CD4-positive, alpha-beta T cell treated with Interleukin-4 for 1 hour (primary cell): Measurements from ENCODE around the gene TNP1.

ENCODE experiments used
- DNase-seq, 2 donors: peaks; one replicate each; pipeline ENCODE4 v3.0.0-alpha.2; 2020 to 2022

Gene TNP1

GRCh38 chr2:216859944-216860343, at the start of gene TNP1:
TSS of gene TNP1 (minus strand) at chr2:216860064. CDS start at chr2:216860034, 30 bp downstream.
- no peak for DNase-seq

DNA sequence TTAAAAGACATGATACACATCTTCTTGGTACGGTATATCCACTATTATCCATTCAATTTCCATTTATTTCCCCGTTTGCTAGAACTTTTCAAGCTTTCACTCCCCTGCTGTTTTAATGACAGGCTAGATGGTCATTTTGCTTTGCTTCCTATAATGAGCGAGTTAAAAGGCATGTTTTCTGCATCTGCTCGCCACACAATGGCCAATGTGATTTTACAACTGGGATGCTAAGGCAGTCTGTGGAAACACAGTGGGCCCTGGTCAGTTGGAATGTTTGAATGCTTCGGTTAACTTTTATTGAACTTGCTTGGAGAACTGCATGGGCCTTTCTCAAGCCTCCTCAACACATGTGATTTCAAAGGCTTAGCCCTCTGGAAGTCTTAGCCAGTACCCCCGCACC, 48.4 kb upstream of the TNP1 start:
- no peak for DNase-seq

DNA sequence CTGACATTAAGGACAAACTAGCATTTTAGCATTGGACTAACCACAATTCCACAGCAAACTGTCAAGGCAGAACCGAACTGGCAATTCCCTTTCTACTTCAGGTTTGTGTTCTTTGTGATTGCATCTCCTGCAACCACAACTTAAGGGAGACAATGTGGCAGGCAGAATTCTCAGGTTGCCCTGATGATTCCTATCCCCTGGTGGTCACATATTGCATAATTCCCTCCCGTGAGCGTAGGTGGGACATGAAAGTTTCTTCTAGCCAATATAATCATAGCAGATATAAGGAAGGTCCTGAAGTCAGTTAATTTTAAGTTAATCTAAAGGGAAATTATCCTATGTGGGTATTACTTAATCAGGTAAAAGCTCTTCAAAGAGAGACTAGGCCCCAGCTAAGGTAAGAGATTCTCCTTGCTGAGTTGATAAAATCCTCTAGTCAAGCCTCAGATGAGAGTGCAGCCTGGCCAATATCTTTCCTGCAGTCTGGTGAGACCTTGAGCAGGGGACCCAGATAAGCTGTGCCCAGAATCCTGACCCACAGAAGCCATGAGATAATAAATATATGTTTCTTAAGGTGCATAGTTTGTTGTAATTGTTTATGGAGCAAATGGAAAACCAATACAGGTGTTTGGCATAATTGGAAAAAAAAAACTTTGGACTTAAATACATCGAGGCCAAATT, 45.9 kb upstream of the TNP1 start:
- no peak for DNase-seq

- no peak for DNase-seq
These were observed 45.1 kb upstream of the TNP1 start for GRCh38 chr2:216904974-216905373.

GRCh38 chr2:216904554-216904953, 44.7 kb upstream of the TNP1 start:
- DNase-seq = no peak

- DNase-seq = no peak
These were observed 43.6 kb upstream of the TNP1 start for GRCh38 chr2:216903470-216903869.

GRCh38 chr2:216901273-216901672, 41.4 kb upstream of the TNP1 start:
- no peak for DNase-seq

GRCh38 chr2:216900406-216900805, 40.5 kb upstream of the TNP1 start:
- no peak for DNase-seq

DNA sequence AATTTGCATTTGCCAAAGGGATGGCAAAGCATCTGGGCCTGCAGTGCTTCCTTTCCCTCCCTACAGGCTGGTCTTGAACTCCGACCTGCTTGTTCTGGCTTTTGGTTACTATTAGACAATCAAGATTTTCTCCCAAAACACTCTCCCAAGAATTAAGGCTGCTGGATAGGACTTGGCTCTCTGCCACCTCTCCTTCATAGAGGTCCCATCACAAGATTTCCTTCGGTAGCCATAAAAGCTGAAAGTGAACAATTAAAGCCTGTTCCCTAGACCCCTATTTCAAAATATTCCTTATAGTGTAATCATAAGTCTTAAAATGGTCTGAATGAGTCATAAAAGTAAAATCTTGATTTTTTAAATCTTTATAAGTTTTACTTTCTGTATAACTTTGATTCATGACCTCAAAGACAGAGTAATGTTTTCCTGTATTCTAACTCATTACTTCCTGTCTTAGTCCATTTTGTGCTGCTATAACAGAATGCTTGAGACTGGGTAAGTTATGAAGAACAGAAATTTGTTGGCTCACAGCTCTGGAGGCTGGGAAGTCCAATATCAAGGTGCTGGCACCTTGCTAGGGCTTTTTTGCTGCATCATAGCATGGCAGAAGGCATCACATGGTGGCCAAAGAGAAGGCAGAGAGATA, 37.8 kb upstream of the TNP1 start:
- DNase-seq = no peak

DNA sequence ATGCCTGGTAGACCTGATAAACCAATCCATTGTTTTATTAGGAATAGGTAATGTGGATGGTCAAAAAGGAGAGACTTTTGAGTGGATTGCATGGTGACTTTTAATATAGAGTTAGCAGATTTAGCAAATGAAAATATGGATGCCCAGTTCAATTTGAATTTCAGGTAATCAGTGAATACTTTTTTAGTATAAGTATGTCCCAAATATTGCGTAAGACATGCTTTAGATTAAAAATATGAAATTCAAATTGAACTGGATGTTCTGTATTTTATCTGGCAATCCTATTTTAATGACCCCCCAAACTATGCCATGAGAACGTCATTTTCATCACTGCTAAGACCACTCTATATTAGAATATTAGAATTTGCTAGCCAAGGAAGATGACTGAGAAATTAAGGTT, 30.3 kb upstream of the TNP1 start:
- no peak for DNase-seq

- no peak for DNase-seq
These were observed 29.2 kb upstream of the TNP1 start for GRCh38 chr2:216888887-216889622.

DNA sequence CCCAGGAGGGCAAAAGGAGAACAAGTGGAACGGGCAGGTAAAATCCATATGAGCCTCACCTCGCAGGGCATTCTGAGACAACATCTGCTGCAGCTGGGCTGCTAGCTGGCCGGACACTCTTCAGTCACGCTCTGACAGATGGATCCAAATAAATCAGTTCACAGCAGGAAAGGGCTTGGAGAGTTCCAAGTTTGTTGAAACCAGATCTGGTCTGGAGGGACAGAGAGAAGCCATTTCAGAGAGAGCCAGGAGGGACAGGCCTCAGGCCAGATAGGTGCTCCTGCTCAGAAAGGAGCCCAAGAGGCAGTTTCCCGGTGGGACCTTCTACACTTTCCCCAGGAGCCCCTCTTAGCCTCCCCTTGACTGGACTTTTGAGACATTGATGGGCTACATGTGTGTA, 28.2 kb upstream of the TNP1 start:
- DNase-seq = no peak

DNA sequence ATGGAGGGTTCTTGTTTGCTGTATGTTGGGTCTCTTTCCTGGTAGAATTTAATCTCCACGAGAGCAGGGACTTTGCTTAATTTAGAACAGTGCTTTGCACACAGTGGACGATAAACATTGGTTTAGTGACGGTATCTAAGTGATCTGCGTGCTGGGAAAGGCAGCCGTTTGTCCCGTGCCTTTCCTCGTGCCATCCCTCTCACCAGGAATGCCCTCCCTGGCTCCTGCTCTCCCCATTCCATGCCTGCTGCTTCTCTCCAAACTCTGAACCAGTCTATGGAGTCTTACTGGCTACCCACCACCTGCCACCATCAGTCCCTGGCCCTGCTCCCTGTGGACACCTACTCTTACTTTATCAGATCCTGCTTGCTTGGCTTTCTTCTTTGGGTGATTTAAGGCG, 27.3 kb upstream of the TNP1 start:
- no peak for DNase-seq

- no peak for DNase-seq
These were observed 25.3 kb upstream of the TNP1 start for GRCh38 chr2:216885117-216885553.

DNA sequence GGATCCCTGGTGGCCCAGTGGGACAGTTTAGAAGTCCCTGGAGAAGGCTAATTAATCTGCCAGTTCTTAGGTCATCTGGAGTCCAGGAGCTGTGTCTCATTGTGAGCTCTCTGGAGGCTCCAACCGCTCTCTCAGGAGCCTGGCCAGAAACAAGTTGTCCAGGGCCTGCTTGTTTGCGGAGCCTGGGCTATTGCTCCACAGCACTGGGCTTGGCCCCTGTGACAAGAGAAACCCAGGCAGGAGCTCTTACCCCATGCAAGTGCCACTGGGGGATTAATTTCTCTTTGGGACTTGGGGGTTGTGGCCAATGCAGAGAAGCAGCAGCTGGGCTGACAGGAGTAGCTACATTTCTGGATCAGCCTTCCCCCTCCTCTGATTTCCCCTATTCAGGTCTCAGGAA, 24.5 kb upstream of the TNP1 start:
- DNase-seq = no peak

- DNase-seq = no peak
These were observed 23.0 kb upstream of the TNP1 start for GRCh38 chr2:216882876-216883275.

DNA sequence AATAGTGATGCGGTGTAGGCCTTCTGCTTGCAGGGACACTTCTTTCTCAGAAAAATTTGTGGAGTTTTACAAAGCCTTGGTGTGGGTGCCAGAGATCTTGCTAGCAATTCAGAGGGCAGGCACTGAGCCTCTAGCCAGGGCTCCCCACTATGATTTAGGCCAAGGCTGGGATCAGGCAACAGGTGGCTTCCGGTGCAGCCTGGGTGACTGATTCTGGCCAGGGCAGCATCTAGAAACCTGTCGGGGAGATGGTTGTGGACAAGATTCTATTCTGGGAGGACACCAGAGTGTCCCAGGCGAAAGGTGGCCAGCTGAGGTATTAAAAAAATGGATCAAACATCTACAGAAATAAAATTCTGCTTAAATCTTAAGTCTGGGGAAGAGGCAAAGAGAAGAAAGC, 21.5 kb upstream of the TNP1 start:
- DNase-seq = no peak

DNA sequence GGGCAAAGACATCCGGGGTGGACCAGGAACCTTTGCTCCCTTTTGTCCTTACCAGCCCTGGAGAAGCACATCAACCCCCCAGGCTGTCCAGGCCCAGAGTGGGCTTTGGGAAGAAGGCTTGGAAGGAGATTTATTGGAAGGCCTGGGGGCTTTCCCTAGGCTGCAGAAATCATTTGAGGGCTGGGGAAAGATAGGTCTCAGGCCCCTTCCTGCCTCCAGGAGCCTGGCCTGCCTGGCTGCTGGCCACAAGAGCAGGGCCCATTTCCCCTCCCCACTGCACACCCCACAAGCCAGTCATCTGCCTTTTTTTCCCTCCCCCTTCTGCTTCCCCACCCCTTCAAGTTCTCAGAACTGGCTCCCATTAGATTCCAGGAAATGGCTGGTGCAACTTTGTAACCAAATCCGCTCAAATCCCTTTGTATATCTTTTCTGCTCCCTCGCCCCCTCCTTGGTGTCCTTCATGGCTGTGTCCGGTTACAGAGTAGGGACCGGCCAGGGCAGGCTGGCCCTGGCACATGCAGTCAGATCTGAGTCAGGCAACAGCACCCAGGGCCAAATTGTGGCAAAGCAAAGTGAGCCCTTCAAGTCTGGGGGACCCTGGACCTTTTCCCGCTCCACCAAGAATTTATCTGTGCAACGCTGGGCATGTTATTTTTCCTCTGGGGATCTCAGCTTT, 20.8 kb upstream of the TNP1 start:
- no peak for DNase-seq

DNA sequence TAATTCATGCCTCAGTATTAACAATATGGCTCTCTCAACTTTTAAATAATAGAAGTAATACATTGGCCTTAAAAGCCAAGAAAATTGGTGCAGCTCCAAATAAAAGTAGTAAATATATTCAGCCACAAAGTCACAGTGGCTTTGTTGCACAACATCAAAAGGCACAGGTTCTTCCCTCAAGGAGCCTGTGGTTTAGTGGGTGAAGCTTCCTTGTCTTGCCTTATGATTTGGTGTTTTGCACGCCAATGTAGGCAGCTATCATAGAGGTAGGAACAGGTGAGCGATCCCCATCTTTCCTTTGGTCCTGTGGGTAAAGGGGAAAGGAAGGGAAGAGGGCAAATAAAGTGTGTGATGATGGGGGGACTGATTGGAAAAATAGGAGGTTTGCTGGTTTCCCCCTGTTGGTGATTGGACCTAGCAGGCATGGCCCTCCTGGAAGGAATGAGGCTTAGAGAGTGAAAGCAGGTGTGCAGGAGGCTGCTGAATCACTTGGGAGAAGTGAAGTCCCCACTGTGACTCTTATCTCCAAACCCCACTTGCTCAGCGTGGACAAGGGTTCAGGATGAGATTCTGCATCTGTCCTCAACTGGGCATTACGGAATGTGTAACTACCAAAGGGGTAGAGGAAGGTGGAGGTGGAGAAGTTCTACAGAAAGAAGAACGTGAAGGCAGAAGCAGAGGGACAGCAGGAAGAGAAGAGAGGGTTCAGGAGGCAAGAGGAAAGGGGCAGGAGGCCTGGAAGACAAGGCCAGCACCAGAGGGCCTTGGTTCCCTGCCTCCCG, 20.1 kb upstream of the TNP1 start:
- DNase-seq = no peak

DNA sequence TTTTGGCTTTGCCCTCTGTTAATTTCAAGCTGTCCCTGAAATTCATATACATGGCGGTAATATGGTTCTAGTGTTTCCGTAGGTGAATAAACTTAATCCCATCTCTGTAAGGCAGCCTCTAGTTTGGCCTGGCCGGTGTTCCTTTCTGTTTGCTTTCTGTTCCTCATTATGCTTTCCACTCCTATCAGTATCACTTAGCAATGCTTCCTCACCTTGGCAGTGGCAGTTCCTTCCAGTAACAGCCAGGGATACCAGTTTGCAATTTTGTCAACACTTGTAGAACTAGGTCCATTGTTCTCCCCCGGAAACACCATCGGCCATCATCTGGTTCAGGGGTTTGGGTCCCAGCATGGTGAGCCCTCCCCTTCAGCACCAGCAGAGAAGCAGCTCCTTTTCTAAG, 18.2 kb upstream of the TNP1 start:
- no peak for DNase-seq

DNA sequence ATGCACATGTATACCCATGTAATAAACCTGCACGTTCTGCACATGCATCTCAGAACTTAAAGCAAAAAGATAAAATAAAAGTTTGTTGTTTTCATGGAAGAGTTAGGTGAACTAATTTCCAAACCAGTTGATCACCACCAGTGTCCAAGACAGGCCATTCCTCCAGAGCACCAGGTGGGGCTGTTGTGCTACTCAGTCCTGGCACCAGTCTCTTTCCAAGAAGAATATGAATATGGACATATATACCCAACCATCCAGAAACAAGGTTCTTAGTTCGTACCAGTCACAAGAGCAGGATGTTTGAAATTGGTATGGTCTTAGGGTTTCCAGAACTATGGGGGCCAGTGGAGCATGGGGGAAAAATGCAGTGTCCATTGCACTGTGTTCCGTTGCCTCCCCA, 17.2 kb upstream of the TNP1 start:
- DNase-seq = no peak

DNA sequence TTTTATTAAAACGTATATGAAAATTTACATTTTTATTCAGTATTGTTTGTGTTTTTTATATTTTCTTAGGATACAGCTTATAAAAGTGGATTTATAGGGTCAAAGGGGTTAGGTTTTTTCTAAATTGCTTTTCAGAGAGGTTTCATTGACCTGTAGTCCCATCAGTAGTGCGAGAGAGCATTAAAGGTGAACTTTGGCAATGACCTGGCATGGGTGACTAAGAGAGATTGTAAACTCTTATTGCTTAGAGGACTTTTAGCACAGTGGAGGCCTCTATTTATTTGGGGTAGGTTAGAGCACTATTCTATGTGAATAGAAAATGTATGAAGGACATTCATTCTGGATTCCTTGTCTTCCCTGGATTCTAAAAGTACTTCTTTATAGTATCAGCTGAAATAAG, 16.0 kb upstream of the TNP1 start:
- DNase-seq = no peak

- DNase-seq = no peak
These were observed 13.7 kb upstream of the TNP1 start for GRCh38 chr2:216873573-216873972.
